ENCODE measurements around the gene SLC44A5. TPM values are rescaled to one million over a fixed set of nuclear protein-coding genes. Genes with fewer than 3 reads are reported as not detected.

Gene SLC44A5
- polyA plus RNA-seq, 2 of the 4 experiments (the other 2 are of a cell fraction): 0.10 to 1.5 TPM

DNA sequence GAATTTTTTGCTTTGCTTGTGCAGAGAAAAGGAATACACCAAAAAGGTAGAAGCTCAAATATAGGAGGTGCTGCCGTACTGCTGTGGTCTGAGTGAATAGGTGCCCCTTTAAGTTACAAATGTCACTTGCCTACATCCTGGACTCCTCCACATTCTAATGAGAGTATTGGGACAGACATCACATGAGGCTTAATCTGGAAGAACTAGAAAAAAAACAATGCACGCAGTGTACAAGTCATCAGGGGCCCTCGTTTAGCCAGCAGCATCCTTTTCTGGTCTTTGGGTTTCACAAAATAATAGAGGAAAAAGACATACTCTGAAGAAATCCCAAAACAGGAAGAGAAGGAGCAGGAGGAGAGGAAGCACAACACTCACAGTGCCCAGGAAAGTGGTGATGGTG lies 89.3 kb downstream of the SLC44A5 start:
- H3K9me3 ChIP-seq: no peaks in the 10 kb centered on the region
- WGBS (ENCODE audit: missing lambda C conversion rate): 71% methylated on average over 3 of the region's 3 CpGs
- TF ChIP-seq RFX5 (IDR thresholded peaks at IDR 0.05) (no peak), POLR2A (IDR thresholded peaks at IDR 0.05; ENCODE audit: low read length) (no peak), JUN (IDR thresholded peaks at IDR 0.05) (no peak), ZFP36 (IDR thresholded peaks at IDR 0.05; ENCODE audit: borderline replicate concordance, partially characterized antibody) (no peak), BHLHE40 (IDR thresholded peaks at IDR 0.05; ENCODE audit: low read depth, low read length) (no peak), ESRRA (IDR thresholded peaks at IDR 0.05; ENCODE audit: borderline replicate concordance, low read length) (no peak), ZNF302 (CRISPR knock-in tag; IDR thresholded peaks at IDR 0.05) (no peak)
- TF ChIP-seq, protein P1, sequence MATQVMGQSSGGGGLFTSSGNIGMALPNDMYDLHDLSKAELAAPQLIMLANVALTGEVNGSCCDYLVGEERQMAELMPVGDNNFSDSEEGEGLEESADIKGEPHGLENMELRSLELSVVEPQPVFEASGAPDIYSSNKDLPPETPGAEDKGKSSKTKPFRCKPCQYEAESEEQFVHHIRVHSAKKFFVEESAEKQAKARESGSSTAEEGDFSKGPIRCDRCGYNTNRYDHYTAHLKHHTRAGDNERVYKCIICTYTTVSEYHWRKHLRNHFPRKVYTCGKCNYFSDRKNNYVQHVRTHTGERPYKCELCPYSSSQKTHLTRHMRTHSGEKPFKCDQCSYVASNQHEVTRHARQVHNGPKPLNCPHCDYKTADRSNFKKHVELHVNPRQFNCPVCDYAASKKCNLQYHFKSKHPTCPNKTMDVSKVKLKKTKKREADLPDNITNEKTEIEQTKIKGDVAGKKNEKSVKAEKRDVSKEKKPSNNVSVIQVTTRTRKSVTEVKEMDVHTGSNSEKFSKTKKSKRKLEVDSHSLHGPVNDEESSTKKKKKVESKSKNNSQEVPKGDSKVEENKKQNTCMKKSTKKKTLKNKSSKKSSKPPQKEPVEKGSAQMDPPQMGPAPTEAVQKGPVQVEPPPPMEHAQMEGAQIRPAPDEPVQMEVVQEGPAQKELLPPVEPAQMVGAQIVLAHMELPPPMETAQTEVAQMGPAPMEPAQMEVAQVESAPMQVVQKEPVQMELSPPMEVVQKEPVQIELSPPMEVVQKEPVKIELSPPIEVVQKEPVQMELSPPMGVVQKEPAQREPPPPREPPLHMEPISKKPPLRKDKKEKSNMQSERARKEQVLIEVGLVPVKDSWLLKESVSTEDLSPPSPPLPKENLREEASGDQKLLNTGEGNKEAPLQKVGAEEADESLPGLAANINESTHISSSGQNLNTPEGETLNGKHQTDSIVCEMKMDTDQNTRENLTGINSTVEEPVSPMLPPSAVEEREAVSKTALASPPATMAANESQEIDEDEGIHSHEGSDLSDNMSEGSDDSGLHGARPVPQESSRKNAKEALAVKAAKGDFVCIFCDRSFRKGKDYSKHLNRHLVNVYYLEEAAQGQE (IDR thresholded peaks at IDR 0.05): no peak
- TF ChIP-seq, protein P2, sequence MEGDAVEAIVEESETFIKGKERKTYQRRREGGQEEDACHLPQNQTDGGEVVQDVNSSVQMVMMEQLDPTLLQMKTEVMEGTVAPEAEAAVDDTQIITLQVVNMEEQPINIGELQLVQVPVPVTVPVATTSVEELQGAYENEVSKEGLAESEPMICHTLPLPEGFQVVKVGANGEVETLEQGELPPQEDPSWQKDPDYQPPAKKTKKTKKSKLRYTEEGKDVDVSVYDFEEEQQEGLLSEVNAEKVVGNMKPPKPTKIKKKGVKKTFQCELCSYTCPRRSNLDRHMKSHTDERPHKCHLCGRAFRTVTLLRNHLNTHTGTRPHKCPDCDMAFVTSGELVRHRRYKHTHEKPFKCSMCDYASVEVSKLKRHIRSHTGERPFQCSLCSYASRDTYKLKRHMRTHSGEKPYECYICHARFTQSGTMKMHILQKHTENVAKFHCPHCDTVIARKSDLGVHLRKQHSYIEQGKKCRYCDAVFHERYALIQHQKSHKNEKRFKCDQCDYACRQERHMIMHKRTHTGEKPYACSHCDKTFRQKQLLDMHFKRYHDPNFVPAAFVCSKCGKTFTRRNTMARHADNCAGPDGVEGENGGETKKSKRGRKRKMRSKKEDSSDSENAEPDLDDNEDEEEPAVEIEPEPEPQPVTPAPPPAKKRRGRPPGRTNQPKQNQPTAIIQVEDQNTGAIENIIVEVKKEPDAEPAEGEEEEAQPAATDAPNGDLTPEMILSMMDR (IDR thresholded peaks at IDR 0.05): no peak
- ChIA-PET CTCF (no interaction called here), POLR2A (no interaction called here)
- H3K4me3 ChIP-seq: no peak overlapping the region
- no peaks in the 10 kb centered on the region for H3K4me1 ChIP-seq
- H3K4me2 ChIP-seq: no peak overlapping the region
- FAIRE-seq: no peak
- no peak for DNase-seq (ENCODE audit: low read depth in 1 of 2, low spot score in 1 of 2)
- no peak overlapping the region for H3K27ac ChIP-seq
- no peak for ATAC-seq

DNA sequence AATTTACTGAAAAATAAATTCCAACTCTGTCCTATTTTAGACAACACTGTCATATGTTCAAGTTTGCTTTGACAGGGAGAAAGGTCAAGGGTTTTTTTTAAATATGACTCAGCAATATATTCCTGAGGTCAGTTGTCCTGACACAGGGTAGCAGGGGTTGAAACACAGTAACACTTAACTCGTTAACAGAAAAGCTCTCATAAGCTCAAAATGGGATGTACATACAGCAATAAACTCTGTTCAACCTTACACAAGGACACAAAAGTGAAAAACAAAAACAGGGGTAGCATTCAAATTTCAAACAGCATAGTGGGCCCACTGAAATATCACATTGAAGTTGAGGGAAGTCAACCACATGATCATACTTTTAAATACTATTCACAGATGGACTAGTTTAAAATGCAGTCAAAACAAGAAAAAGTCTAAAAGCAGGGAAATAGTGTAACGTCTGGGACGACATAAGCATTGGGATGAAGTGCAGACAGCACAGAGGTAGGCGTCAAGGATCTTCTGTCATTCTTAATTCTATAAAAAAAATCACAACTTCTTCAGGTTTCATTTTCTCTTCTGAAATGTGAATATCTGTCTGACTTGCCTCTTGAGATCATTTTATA lies 89.9 kb downstream of the SLC44A5 start:
- Histone ChIP-seq H3K4me2 (no peak overlapping the region), H3K4me1 (no peaks in the 10 kb centered on the region), H3K9me3 (no peaks in the 10 kb centered on the region), H3K27ac (no peak overlapping the region), H3K4me3 (no peak overlapping the region)
- peak; percentile 71 for TF ChIP-seq NFE2L2 (conservative IDR thresholded peaks at IDR 0.05; ENCODE audit: low read length)
- TF ChIP-seq RARB (CRISPR knock-in tag; IDR thresholded peaks at IDR 0.05): no peak
- TF ChIP-seq TP53 (CRISPR knock-in tag; IDR thresholded peaks at IDR 0.05): no peak
- TF ChIP-seq, protein P3, sequence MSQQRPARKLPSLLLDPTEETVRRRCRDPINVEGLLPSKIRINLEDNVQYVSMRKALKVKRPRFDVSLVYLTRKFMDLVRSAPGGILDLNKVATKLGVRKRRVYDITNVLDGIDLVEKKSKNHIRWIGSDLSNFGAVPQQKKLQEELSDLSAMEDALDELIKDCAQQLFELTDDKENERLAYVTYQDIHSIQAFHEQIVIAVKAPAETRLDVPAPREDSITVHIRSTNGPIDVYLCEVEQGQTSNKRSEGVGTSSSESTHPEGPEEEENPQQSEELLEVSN (IDR thresholded peaks at IDR 0.05; ENCODE audit: borderline replicate concordance, low read depth): no peak
- TF ChIP-seq CBX2 (IDR thresholded peaks at IDR 0.05; ENCODE audit: borderline replicate concordance, low read depth): no peak
- TF ChIP-seq MAFK (IDR thresholded peaks at IDR 0.05; ENCODE audit: partially characterized antibody): peak; percentile 81
- ChIA-PET CTCF (no interaction called here), POLR2A (no interaction called here)
- ATAC-seq: no peak
- no peak for FAIRE-seq
- WGBS (ENCODE audit: missing lambda C conversion rate): 62% methylated on average over 4 of the region's 4 CpGs
- peak in 1 of 2 experiments; percentile 1 for DNase-seq (ENCODE audit: low read depth in 1 of 2, low spot score in 1 of 2)

DNA sequence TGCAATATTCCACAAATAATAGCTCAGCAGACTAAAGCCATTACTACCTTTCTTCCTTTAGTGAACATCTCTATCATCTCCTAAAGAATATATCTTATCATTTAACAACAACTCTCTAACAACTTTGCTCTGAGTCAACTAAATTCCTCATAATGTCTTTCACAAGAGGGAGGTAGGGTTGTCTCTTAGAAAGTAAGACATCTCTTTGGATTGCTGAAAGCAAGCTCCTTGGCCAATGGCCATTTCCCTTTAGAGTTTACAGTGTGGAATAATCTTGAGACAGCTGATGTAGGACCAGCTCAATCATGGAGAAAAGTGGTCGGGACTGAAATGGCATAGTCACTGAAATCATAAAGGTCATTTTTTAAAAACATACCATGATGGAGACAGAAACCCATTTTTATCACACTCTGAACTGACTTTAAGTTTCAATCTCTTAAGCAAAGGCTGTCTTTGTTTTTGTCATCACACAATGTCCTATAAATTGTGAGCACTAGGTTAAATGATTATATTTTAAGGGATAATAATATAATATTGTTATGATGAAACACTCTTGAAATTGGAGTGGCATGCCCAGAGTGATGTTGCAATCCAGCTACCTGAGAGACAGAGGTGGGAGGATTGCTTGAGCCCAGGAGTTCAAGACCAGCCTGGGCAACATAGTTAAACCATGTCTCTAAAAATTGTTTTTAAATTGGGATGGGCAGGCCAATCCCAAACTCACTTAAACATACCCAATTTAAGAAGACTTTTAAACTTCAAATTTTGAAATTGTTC lies 91.1 kb downstream of the SLC44A5 start:
- ChIA-PET CTCF (no interaction called here), POLR2A (no interaction called here)
- Histone ChIP-seq H3K4me2 (no peak overlapping the region), H3K4me1 (no peaks in the 10 kb centered on the region), H3K4me3 (no peak overlapping the region), H3K9me3 (no peaks in the 10 kb centered on the region), H3K27ac (no peak overlapping the region)
- FAIRE-seq: no peak
- no peak for DNase-seq (ENCODE audit: low read depth in 1 of 2, low spot score in 1 of 2)
- no peak for ATAC-seq
- 38% methylated on average over 1 of the region's 1 CpG for WGBS (ENCODE audit: missing lambda C conversion rate)
- TF ChIP-seq, protein P4, sequence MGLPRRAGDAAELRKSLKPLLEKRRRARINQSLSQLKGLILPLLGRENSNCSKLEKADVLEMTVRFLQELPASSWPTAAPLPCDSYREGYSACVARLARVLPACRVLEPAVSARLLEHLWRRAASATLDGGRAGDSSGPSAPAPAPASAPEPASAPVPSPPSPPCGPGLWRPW (IDR thresholded peaks at IDR 0.05): no peak
- no peak for TF ChIP-seq EP300 (IDR thresholded peaks at IDR 0.05)
- no peak for TF ChIP-seq EHMT2 (IDR thresholded peaks at IDR 0.05; ENCODE audit: low read depth)
- TF ChIP-seq, protein P2 (IDR thresholded peaks at IDR 0.05): no peak
- no peak for TF ChIP-seq POLR2A (IDR thresholded peaks at IDR 0.05; ENCODE audit: low read length)
- TF ChIP-seq EHF (CRISPR knock-in tag; IDR thresholded peaks at IDR 0.05): no peak
- TF ChIP-seq RAD21 (conservative IDR thresholded peaks at IDR 0.05 in 1 of 2, IDR thresholded peaks at IDR 0.05 in 1 of 2): no peak
- TF ChIP-seq, protein P5, sequence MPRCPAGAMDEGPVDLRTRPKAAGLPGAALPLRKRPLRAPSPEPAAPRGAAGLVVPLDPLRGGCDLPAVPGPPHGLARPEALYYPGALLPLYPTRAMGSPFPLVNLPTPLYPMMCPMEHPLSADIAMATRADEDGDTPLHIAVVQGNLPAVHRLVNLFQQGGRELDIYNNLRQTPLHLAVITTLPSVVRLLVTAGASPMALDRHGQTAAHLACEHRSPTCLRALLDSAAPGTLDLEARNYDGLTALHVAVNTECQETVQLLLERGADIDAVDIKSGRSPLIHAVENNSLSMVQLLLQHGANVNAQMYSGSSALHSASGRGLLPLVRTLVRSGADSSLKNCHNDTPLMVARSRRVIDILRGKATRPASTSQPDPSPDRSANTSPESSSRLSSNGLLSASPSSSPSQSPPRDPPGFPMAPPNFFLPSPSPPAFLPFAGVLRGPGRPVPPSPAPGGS (IDR thresholded peaks at IDR 0.05): no peak
- TF ChIP-seq MAZ (IDR thresholded peaks at IDR 0.05; ENCODE audit: borderline replicate concordance, low read depth, low read length): no peak
- TF ChIP-seq KDM1A (IDR thresholded peaks at IDR 0.05; ENCODE audit: low read depth): no peak
- no peak for TF ChIP-seq ESRRA (IDR thresholded peaks at IDR 0.05; ENCODE audit: borderline replicate concordance, low read length)
